Measurements from ENCODE around the gene RER1.

- no peak for TF ChIP-seq CTCF (conservative IDR thresholded peaks at IDR 0.05; ENCODE audit: low read length)
- TF ChIP-seq EZH2phosphoT487 (IDR thresholded peaks at IDR 0.05; ENCODE audit: borderline replicate concordance, low read depth, low read length) = no peak
These were observed 43.0 kb upstream of the RER1 start for GRCh38 chr1:2348346-2349325.
